ENCODE data around the gene ZNF518A. TPM values are rescaled to one million over a fixed set of nuclear protein-coding genes. Genes with fewer than 3 reads are reported as not detected.

The ZNF518A gene
- total and polyA plus RNA-seq, 2 of the 13 experiments (the other 11 are each of a cell fraction or from before 2014, with no cell fraction given), result 21.7 to 37.1 TPM

DNA sequence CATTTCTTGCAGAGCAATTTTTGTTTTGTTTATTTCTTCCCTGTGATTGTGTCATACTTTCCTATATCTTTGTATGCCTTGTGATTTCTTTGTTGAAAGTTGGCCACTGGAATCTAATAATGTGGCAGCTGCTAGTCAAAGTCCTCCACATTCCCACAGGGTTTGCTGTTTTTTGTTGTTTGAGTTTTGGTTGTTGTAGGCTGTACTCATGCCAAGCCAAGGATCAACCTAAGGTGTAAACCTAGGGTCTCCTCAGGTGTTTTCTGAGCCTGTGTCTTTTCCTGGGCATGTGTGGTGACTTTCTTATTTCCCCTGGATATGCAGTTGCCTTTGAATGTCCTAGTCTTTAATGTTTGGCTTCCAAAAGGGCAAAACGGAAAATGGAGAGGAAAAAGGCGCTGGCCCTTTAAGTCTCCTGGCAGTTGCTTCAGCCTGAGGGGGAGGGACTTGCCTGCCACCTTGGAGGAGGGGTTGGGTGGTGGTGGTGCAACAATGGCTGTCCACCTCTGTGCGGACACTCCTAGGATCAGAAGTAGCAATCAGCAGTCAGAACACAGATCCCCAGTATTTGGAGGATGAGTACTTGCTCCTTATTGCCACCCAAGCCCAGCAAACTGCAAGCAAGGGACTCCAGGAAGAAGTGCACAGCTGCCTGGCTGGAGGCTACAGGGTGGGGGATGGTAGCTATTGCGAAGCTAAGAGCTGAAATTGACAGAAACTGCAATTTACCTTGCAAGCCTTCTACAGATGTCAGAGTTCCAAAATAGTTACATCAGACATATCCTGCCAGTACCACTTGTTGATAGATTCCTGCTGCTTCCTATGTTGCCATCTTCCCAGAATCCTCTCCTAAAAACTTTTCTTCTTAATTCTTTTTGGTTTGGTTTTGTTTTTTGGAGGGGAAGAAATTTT, 5.6 kb upstream of the ZNF518A start (continued):
- TF ChIP-seq ZMAT3 (CRISPR knock-in tag; conservative IDR thresholded peaks at IDR 0.05) (no peak), PCBP2 (optimal IDR thresholded peaks at IDR 0.05; ENCODE audit: low read depth, low read length, poor library complexity, severe bottlenecking) (no peak), WIZ (CRISPR knock-in tag; IDR thresholded peaks at IDR 0.05) (peak; percentile 62; the same call in 1 of the 2 replicates), JUN (CRISPR knock-in tag; IDR thresholded peaks at IDR 0.05) (no peak), NR2F6 (IDR thresholded peaks at IDR 0.05) (no peak), NR2F6 (CRISPR knock-in tag; IDR thresholded peaks at IDR 0.05) (0 out of 2 replicates have a peak, but pooled peaks have one; percentile 13), PLRG1 (conservative IDR thresholded peaks at IDR 0.05) (no peak), ZNF446 (CRISPR knock-in tag; IDR thresholded peaks at IDR 0.05) (no peak), HDAC2 (CRISPR knock-in tag; IDR thresholded peaks at IDR 0.05) (peak; percentile 20), SKI (IDR thresholded peaks at IDR 0.05; ENCODE audit: partially characterized antibody) (no peak), AHDC1 (CRISPR knock-in tag; IDR thresholded peaks at IDR 0.05; ENCODE audit: borderline replicate concordance) (no peak), FUBP1 (CRISPR knock-in tag; IDR thresholded peaks at IDR 0.05; ENCODE audit: borderline replicate concordance) (no peak), ZNF746 (CRISPR knock-in tag; IDR thresholded peaks at IDR 0.05) (peak; percentile 74; the same call in 1 of the 2 replicates), TOPORS (CRISPR knock-in tag; IDR thresholded peaks at IDR 0.05) (0 out of 2 replicates have a peak, but pooled peaks have one; percentile 49), NFIB (CRISPR knock-in tag; IDR thresholded peaks at IDR 0.05; ENCODE audit: borderline replicate concordance) (no peak), RFX1 (IDR thresholded peaks at IDR 0.05) (no peak)
- TF ChIP-seq, protein P1, sequence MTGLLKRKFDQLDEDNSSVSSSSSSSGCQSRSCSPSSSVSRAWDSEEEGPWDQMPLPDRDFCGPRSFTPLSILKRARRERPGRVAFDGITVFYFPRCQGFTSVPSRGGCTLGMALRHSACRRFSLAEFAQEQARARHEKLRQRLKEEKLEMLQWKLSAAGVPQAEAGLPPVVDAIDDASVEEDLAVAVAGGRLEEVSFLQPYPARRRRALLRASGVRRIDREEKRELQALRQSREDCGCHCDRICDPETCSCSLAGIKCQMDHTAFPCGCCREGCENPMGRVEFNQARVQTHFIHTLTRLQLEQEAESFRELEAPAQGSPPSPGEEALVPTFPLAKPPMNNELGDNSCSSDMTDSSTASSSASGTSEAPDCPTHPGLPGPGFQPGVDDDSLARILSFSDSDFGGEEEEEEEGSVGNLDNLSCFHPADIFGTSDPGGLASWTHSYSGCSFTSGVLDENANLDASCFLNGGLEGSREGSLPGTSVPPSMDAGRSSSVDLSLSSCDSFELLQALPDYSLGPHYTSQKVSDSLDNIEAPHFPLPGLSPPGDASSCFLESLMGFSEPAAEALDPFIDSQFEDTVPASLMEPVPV (CRISPR knock-in tag; IDR thresholded peaks at IDR 0.05), result peak; percentile 67; the same call in 1 of the 2 replicates
- TF ChIP-seq, protein P2, sequence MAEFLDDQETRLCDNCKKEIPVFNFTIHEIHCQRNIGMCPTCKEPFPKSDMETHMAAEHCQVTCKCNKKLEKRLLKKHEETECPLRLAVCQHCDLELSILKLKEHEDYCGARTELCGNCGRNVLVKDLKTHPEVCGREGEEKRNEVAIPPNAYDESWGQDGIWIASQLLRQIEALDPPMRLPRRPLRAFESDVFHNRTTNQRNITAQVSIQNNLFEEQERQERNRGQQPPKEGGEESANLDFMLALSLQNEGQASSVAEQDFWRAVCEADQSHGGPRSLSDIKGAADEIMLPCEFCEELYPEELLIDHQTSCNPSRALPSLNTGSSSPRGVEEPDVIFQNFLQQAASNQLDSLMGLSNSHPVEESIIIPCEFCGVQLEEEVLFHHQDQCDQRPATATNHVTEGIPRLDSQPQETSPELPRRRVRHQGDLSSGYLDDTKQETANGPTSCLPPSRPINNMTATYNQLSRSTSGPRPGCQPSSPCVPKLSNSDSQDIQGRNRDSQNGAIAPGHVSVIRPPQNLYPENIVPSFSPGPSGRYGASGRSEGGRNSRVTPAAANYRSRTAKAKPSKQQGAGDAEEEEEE (CRISPR knock-in tag; IDR thresholded peaks at IDR 0.05; ENCODE audit: borderline replicate concordance), result no peak
